K562 (cell line): ENCODE measurements around the gene DIPK1B. TPM values are rescaled to one million over a fixed set of nuclear protein-coding genes. Genes with fewer than 3 reads are reported as not detected.

ENCODE experiments used
- ATAC-seq: fragments of 200-7000 bp; cut with Tn5 transposase; 3 replicates; pipeline ENCODE4 v1.9.1; 2020; ENCODE audit warnings: moderate library complexity
- BruUV-seq: library from RNA; stranded (reverse); fragments of 400-500 nt; replicated peaks from 2 replicates; lab custom pipeline; 2021; lab: Mats Ljungman, UMichigan
- CTCF ChIA-PET: fragments of 300-600 bp; formaldehyde crosslinking; extraction: SDS; loops from one replicate; lab custom pipeline; 2021; ENCODE audit warnings: low intra/inter-chr PET ratio; lab: Yijun Ruan, JAX
- POLR2A ChIA-PET: fragments of 300-600, 350-650 bp; sonication (Branson Sonifier 250); formaldehyde crosslinking; extraction: SDS; loops from one replicate; lab custom pipeline; 2021; ENCODE audit warnings: antibody characterized with exemption, inconsistent platforms; lab: Yijun Ruan, JAX
- DNase-seq, 4 experiments: peaks; one replicate each; pipeline versions ENCODE4 v3.0.0 to v3.0.0-alpha.2; 2011 to 2018; ENCODE audit warnings: low spot score in 3 of 4, mixed read lengths in 3 of 4; ENCODE audit errors: extremely low read depth in 1 of 4
- FAIRE-seq: peaks from 2 replicates; lab custom pipeline; 2011; peaks lifted over from hg19 to GRCh38; lab: Jason Lieb, UNC
- H2AFZ ChIP-seq: 2 replicates; pipeline ENCODE4 v1.6.0; 2011; ENCODE audit warnings: low read depth, low read length, control low read depth, inconsistent platforms
- H3K27ac ChIP-seq: fragments of 200-600 bp; 3 replicates; pipeline ENCODE4 v1.8.0; 2011; ENCODE audit warnings: low read depth, mild to moderate bottlenecking, control low read depth, inconsistent platforms, low read length, moderate library complexity, mixed read lengths; ENCODE audit errors: extremely low read depth
- H3K27me3 ChIP-seq, 2 experiments: fragments of 300-600 bp in 1 of 2; 2 replicates in 1 of 2; 3 replicates in 1 of 2; pipeline versions ENCODE4 v1.6.0 to v1.8.0; 2011; ENCODE audit warnings: inconsistent platforms in 2 of 2, low read length in 2 of 2, mild to moderate bottlenecking in 1 of 2, mixed read lengths in 1 of 2, moderate library complexity in 1 of 2; ENCODE audit not compliant: control insufficient read depth in 2 of 2, insufficient read depth in 2 of 2
- H3K36me3 ChIP-seq: fragments of 300-600 bp; 3 replicates; pipeline ENCODE4 v1.8.0; 2011; ENCODE audit warnings: mild to moderate bottlenecking, low read length, inconsistent platforms; ENCODE audit not compliant: control insufficient read depth, insufficient read depth
- H3K4me1 ChIP-seq, 2 experiments: fragments of 200-600 bp in 1 of 2; replicated peaks in 1 of 2; 2 replicates in 1 of 2; 3 replicates in 1 of 2; pipeline versions ENCODE4 v1.5.1 to v1.8.0; 2011; ENCODE audit warnings: inconsistent platforms in 2 of 2, low read length in 2 of 2, mild to moderate bottlenecking in 1 of 2, mixed read lengths in 1 of 2, moderate library complexity in 1 of 2; ENCODE audit not compliant: control insufficient read depth in 2 of 2, insufficient read depth in 2 of 2
- H3K4me2 ChIP-seq: 2 replicates; pipeline ENCODE4 v1.6.1; 2011; ENCODE audit warnings: low read length, control low read depth, inconsistent platforms, mixed read lengths; ENCODE audit not compliant: insufficient read depth
- H3K4me3 ChIP-seq: fragments of 200-600 bp; sonication (generic), shearing (Covaris generic); 2 replicates; pipeline ENCODE4 v1.5.1; 2016; ENCODE audit warnings: control low read depth, inconsistent platforms
- H3K79me2 ChIP-seq: fragments of 200-600 bp; 3 replicates; pipeline ENCODE4 v1.8.0; 2011; ENCODE audit warnings: low read length, inconsistent platforms; ENCODE audit not compliant: control insufficient read depth, insufficient read depth
- H3K9ac ChIP-seq, 2 experiments: 2 replicates each; pipeline versions ENCODE4 v1.6.0 to v1.6.1; 2011; ENCODE audit warnings: low read depth in 2 of 2, low read length in 2 of 2, control low read depth in 1 of 2, inconsistent platforms in 1 of 2, mild to moderate bottlenecking in 1 of 2, mixed read lengths in 1 of 2; ENCODE audit not compliant: insufficient read depth in 1 of 2
- H3K9me1 ChIP-seq: one replicate; pipeline ENCODE4 v1.6.0; 2011; ENCODE audit warnings: inconsistent platforms, mild to moderate bottlenecking, low read length, moderate library complexity; ENCODE audit not compliant: control insufficient read depth, insufficient read depth
- H3K9me3 ChIP-seq: replicated peaks from 2 replicates; pipeline ENCODE4 v1.5.1; 2011; ENCODE audit warnings: low read depth, low read length, inconsistent platforms; ENCODE audit not compliant: control insufficient read depth, insufficient read depth
- H4K20me1 ChIP-seq: replicated peaks from 2 replicates; pipeline ENCODE4 v1.6.1; 2011; ENCODE audit warnings: low read length, inconsistent platforms, mixed read lengths; ENCODE audit not compliant: control insufficient read depth, insufficient read depth
- HCFC1 ChIP-seq: IDR thresholded peaks from 2 replicates; pipeline ENCODE4 v1.6.1; 2012; ENCODE audit warnings: low read depth, low read length, improper control_type of control experiment
- HLTF ChIP-seq: fragments of 450-650 bp; IDR thresholded peaks from 2 replicates; pipeline ENCODE4 v1.6.1; 2016
- HNRNPL ChIP-seq: fragments of 200-400 bp; formaldehyde crosslinking; IDR thresholded peaks from 2 replicates; pipeline ENCODE4 v1.6.1; 2017; ENCODE audit warnings: low read depth, mild to moderate bottlenecking, low read length
- HNRNPLL ChIP-seq: fragments of 200-400 bp; formaldehyde crosslinking; IDR thresholded peaks from 2 replicates; pipeline ENCODE4 v1.6.1; 2017; ENCODE audit warnings: low read length, low read depth, mild to moderate bottlenecking; ENCODE audit not compliant: poor library complexity, severe bottlenecking
- MTF1 ChIP-seq: fragments of 250-450 bp; sonication (Bioruptor Pico); IDR thresholded peaks from 2 replicates; pipeline ENCODE4 v1.9.0; 2021; ENCODE audit warnings: moderate library complexity, mild to moderate bottlenecking, inconsistent platforms, borderline replicate concordance
- MYBL2 ChIP-seq, 2 experiments: fragments of 450-650 bp in 1 of 2; sonication (generic) in 1 of 2; formaldehyde crosslinking in 1 of 2; IDR thresholded peaks; 2 replicates each; pipeline versions ENCODE4 v1.6.1 to v1.8.1; 2017 to 2022; ENCODE audit warnings: borderline replicate concordance in 1 of 2, inconsistent platforms in 1 of 2, low read depth in 1 of 2, mild to moderate bottlenecking in 1 of 2, missing genetic modification reagents in 1 of 2, moderate library complexity in 1 of 2
- PCBP1 ChIP-seq: fragments of 200-400 bp; formaldehyde crosslinking; IDR thresholded peaks from 2 replicates; pipeline ENCODE4 v1.6.1; 2018; ENCODE audit warnings: mild to moderate bottlenecking, low read depth, low read length; ENCODE audit not compliant: poor library complexity, severe bottlenecking
- POLR3G ChIP-seq: IDR thresholded peaks from 2 replicates; pipeline ENCODE4 v1.6.1; 2011; ENCODE audit not compliant: insufficient read length, insufficient replicate concordance; ENCODE audit errors: extremely low read depth
- SMARCB1 ChIP-seq: IDR thresholded peaks from 2 replicates; pipeline ENCODE4 v1.6.1; 2011; ENCODE audit warnings: improper control_type of control experiment, low read depth; ENCODE audit not compliant: insufficient read length
- SRSF7 ChIP-seq: fragments of 200-400 bp; formaldehyde crosslinking; optimal IDR thresholded peaks from 2 replicates; pipeline ENCODE3; 2017; ENCODE audit warnings: mild to moderate bottlenecking, low read depth, low read length
- TGIF2 ChIP-seq: sonication (generic); formaldehyde crosslinking; IDR thresholded peaks from 2 replicates; pipeline ENCODE4 v1.8.1; 2022; ENCODE audit warnings: mild to moderate bottlenecking, missing genetic modification reagents, moderate library complexity
- ZC3H8 ChIP-seq: fragments of 450-650 bp; IDR thresholded peaks from 2 replicates; pipeline ENCODE4 v1.6.1; 2017
- ZEB2 ChIP-seq: fragments of 450-650 bp; IDR thresholded peaks from 2 replicates; pipeline ENCODE4 v1.6.1; 2016
- ZNF212 ChIP-seq: fragments of 450-650 bp; formaldehyde crosslinking; IDR thresholded peaks from 2 replicates; pipeline ENCODE4 v1.4.0; 2020; ENCODE audit warnings: mild to moderate bottlenecking
- ZNF75A ChIP-seq: fragments of 450-650 bp; formaldehyde crosslinking; IDR thresholded peaks from 2 replicates; pipeline ENCODE4 v1.4.0; 2020; ENCODE audit warnings: mild to moderate bottlenecking
- WGBS: fragments of 100-300 bp; shearing (Covaris generic); methylation state at CpG from one replicate; pipeline ENCODE4 v1.1.6; 2016; ENCODE audit warnings: low coverage, mixed read lengths; ENCODE audit not compliant: insufficient coverage; ENCODE audit errors: missing lambda C conversion rate; 5-methylcytosine and 5-hydroxymethylcytosine counted together
- in situ Hi-C: fragments of 300-500 bp; cut with MboI; formaldehyde crosslinking; loops from 4 replicates; pipeline ENCODE4 v1.15.0; 2018; ENCODE audit warnings: inconsistent platforms, mixed read lengths
- intact Hi-C: fragments of 100-400 bp; cut with micrococcal nuclease; formaldehyde crosslinking; loops from 2 replicates; pipeline ENCODE4 v1.14.2; 2022
- polyA plus RNA-seq, 8 experiments: library from polyadenylated mRNA; depleted of rRNA in 4 of 8; stranded (reverse) in 5 of 8; unstranded in 3 of 8; fragments of >200 nt; fragmentation: Nextera tagmentation in 2 of 8; fragmentation: Illumina TruSeq in 1 of 8; extraction: Ambion mirVana in 2 of 8; extraction: Trizol in 1 of 8; gene quantifications; 2 replicates each; pipeline versions ENCODE4 v1.2.1 to v1.2.3, GENCODE V29; 2011 to 2014; ENCODE audit warnings: inconsistent platforms in 1 of 8, missing spikeins in 1 of 8
- total RNA-seq, 7 experiments: library from RNA; depleted of rRNA in 6 of 7; stranded (reverse); fragments of >200 nt in 6 of 7; fragmentation: Illumina TruSeq in 2 of 7; extraction: Trizol in 2 of 7; gene quantifications; 2 replicates each; pipeline versions ENCODE4 v1.2.1 to v1.2.3, GENCODE V29; 2011 to 2021; ENCODE audit warnings: low replicate concordance in 1 of 7
- TF ChIP-seq, protein P1 (sequence below), 2 experiments: IDR thresholded peaks; 2 replicates each; pipeline ENCODE4 v1.6.1; 2012; ENCODE audit warnings: improper control_type of control experiment in 2 of 2, low read depth in 2 of 2, low read length in 2 of 2, borderline replicate concordance in 1 of 2
- TF ChIP-seq, protein P2 (sequence below): fragments of 250-450 bp; sonication (Bioruptor Pico); IDR thresholded peaks from 2 replicates; pipeline ENCODE4 v1.5.0; 2021
- TF ChIP-seq, protein P3 (sequence below): fragments of 250-450 bp; sonication (Bioruptor Pico); IDR thresholded peaks from 2 replicates; pipeline ENCODE4 v1.5.0; 2021

Gene DIPK1B
- total and polyA plus RNA-seq, 9 of the 15 experiments (the other 6 are each of a cell fraction or from before 2014, with no cell fraction given) = 0.08 to 22.3 (median 5.9) TPM

DNA sequence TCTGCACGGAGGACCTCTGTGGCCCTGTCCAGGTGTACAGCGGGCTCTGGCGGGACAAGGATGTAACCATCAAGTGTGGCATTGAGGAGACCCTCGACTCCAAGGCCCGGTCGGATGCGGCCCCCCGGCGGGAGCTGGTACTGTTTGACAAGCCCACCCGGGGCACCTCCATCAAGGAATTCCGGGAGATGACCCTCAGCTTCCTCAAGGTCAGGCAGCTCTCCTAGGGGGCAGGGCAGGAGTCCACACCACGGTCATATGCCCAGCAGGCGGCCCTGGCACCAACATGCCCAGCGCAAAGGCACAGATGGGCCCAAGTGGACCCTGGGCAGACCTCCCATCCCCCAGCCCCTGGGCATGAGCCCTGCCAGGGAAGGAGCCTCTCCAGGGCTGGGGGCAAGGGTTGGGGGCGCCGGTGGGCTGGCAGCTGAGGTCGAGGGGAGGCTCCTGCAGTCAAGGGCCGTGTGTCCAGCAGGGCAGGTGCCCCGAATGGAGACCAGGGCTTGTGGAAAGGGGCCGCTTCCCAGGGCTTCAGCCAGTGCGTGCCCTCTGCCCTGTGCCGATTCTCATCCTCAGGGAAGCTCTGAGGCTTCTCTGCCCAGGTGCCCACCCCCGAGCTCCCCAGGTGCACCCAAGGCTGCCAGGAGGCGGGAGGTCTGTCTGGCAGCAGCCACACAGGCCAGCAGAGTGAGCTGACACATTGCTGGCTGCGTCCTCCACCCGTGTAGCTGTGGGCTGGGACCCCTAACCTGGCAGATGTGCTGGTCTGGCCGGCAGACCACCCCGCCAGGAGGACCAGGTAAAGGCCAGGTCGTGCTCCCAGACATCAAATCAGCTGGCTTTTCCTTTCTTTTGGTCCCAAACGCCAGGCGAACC is 10.0 kb downstream of the DIPK1B start:
- POLR2A ChIA-PET = interaction anchor here (0.6 to 1.7 kb wide), 4 partner anchors 9 to 51 kb away, joined by 3 to 9 read pairs (median 4); no protein-coding TSS in a partner anchor
- H3K9ac ChIP-seq = peak overlapping the region in 1 of 2 experiments; percentile 82; a peak in 2 of 4 replicates
- FAIRE-seq = no peak
- H3K4me2 ChIP-seq = no peak overlapping the region
- H4K20me1 ChIP-seq = peaks cover 49% of the 10 kb centered on the region
- peaks cover 39% of the 10 kb centered on the region for H3K79me2 ChIP-seq
- peaks cover 66% of the 10 kb centered on the region for H3K36me3 ChIP-seq
- CTCF ChIA-PET = no interaction called here
- no TSS peak for BruUV-seq
- DNase-seq = no peak
- H3K27ac ChIP-seq = no peak overlapping the region
- WGBS = 86% methylated on average over 24 of the region's 31 CpGs
- H3K9me1 ChIP-seq = no peaks in the 10 kb centered on the region
- no peak overlapping the region for H2AFZ ChIP-seq
- in situ Hi-C loops (no loop called here), intact Hi-C loops (no loop called here)
- H3K4me1 ChIP-seq = peaks cover 15 to 87% of the 10 kb centered on the region in 2 experiments; a peak in 4 of 5 replicates
- no peak for ATAC-seq
- H3K27me3 ChIP-seq = no peaks in the 10 kb centered on the region
- H3K4me3 ChIP-seq = no peak overlapping the region
- no peaks in the 10 kb centered on the region for H3K9me3 ChIP-seq
- no peak for TF ChIP-seq HLTF
- TF ChIP-seq, protein P1, sequence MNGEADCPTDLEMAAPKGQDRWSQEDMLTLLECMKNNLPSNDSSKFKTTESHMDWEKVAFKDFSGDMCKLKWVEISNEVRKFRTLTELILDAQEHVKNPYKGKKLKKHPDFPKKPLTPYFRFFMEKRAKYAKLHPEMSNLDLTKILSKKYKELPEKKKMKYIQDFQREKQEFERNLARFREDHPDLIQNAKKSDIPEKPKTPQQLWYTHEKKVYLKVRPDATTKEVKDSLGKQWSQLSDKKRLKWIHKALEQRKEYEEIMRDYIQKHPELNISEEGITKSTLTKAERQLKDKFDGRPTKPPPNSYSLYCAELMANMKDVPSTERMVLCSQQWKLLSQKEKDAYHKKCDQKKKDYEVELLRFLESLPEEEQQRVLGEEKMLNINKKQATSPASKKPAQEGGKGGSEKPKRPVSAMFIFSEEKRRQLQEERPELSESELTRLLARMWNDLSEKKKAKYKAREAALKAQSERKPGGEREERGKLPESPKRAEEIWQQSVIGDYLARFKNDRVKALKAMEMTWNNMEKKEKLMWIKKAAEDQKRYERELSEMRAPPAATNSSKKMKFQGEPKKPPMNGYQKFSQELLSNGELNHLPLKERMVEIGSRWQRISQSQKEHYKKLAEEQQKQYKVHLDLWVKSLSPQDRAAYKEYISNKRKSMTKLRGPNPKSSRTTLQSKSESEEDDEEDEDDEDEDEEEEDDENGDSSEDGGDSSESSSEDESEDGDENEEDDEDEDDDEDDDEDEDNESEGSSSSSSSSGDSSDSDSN (IDR thresholded peaks at IDR 0.05; ENCODE audit: borderline replicate concordance in 1 of 2, low read depth in 2 of 2, low read length in 2 of 2) = no peak
- TF ChIP-seq, protein P2, sequence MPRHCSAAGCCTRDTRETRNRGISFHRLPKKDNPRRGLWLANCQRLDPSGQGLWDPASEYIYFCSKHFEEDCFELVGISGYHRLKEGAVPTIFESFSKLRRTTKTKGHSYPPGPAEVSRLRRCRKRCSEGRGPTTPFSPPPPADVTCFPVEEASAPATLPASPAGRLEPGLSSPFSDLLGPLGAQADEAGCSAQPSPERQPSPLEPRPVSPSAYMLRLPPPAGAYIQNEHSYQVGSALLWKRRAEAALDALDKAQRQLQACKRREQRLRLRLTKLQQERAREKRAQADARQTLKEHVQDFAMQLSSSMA (CRISPR knock-in tag) = no peak
- TF ChIP-seq HNRNPL = peak; percentile 82; the same call in 1 of the 2 replicates
- no peak for TF ChIP-seq ZNF212
- TF ChIP-seq HCFC1 = no peak
- TF ChIP-seq ZEB2 = no peak
- no peak for TF ChIP-seq ZC3H8
- no peak for TF ChIP-seq TGIF2 (CRISPR knock-in tag)
- no peak for TF ChIP-seq SRSF7
- TF ChIP-seq, protein P3, sequence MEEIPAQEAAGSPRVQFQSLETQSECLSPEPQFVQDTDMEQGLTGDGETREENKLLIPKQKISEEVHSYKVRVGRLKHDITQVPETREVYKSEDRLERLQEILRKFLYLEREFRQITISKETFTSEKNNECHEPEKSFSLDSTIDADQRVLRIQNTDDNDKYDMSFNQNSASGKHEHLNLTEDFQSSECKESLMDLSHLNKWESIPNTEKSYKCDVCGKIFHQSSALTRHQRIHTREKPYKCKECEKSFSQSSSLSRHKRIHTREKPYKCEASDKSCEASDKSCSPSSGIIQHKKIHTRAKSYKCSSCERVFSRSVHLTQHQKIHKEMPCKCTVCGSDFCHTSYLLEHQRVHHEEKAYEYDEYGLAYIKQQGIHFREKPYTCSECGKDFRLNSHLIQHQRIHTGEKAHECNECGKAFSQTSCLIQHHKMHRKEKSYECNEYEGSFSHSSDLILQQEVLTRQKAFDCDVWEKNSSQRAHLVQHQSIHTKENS = no peak
- no peak for TF ChIP-seq ZNF75A (CRISPR knock-in tag)
- no peak for TF ChIP-seq MTF1
- TF ChIP-seq POLR3G = no peak
- TF ChIP-seq PCBP1 = peak; percentile 18
- no peak for TF ChIP-seq HNRNPLL
- TF ChIP-seq SMARCB1 = no peak
- no peak for TF ChIP-seq MYBL2 (IDR thresholded peaks at IDR 0.05; ENCODE audit: low read depth)
- TF ChIP-seq MYBL2 (CRISPR knock-in tag; IDR thresholded peaks at IDR 0.05; ENCODE audit: borderline replicate concordance) = no peak
